NT2/D1 (cell line): Measurements from ENCODE around the gene SDC4.

Source experiments
- YY1 ChIP-seq: IDR thresholded peaks from 2 replicates; pipeline ENCODE4 v1.6.1; 2011; ENCODE audit not compliant: insufficient read length, insufficient read depth
- ZNF274 ChIP-seq: IDR thresholded peaks from 2 replicates; pipeline ENCODE4 v1.6.1; 2011; ENCODE audit warnings: mild to moderate bottlenecking, low read depth, low read length

- TF ChIP-seq ZNF274 (no peak), YY1 (no peak)
Measured at GRCh38 chr20:45305262-45305661, 43.0 kb downstream of the SDC4 start.
